HG03066 (cell line): ENCODE data around the gene KIAA0232.
A peak's percentile ranks its signal among the peaks of the same experiment; 100 is the strongest.
"Not testable (repeated sequence)": the region's sequence is repeated elsewhere in the genome, so short reads cannot be mapped to it uniquely, and the experiment has no call there.

ENCODE experiments used
- ATAC-seq: cut with Tn5 transposase; IDR thresholded peaks from one replicate; pipeline ENCODE4 v1.9.1; 2021; ENCODE audit warnings: low read depth; ENCODE audit not compliant: unreplicated experiment

KIAA0232 gene

DNA sequence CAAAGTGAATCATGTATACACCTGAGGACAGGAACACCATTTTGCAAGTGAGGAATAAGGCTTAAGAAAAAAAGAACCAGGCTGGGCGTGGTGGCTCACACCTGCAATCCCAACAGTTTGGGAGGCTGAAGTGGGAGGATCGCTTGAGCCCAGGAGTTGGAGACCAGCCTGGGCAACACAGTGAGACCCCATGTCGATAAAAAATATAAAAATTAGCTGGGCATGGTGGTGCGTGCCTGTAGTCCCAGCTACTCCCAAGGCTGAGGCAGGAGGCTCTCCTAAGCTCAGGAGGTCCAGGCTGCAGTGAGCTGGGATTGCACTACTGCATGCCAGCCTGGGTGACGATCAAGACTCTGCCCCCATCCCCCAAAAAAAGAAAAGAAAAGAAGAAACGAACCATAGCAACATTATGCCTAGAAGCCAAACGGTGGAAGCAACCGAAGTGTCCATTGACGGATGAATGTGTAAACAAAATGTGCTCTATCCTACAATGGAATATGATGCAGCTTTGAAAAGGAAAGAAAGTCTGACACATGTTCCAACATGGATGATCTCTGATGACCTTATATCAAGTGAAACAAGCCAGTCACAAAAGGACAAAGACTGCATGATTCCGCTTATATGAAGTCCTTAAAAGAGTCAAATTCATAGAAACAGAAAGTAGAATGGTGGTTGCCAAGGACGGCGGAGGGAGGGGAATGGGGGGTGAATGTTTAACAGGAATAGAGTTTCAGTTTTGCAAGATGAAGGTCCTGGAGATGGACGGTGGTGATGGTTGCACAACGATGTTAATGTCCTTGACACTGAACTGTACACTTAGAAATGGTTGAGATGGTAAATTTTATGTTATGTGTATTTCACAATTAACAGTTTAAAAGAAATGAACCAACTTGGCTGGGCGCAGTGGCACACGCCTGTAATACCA lies 8.6 kb upstream of the KIAA0232 start:
- ATAC-seq: no peak

DNA sequence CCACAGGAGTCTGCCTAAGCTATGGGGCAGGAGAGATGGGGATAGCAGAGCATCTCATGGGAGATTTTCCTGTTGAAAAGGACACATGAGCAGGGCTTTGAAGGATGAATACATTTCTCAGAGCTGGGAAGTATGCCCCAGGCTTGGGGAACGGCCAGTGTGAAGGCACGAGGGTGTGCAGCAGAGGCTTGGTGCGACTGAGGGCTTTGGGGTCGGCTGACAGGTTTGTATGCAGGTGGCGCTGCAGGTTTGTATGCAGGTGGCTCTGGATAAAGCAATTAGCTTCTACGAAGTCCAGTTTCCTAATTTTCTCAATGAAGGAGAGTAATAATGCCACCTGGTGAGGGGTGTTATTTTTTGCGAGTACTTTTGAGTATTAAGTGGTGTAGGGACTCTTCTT lies 6.8 kb upstream of the KIAA0232 start:
- ATAC-seq: no peak

DNA sequence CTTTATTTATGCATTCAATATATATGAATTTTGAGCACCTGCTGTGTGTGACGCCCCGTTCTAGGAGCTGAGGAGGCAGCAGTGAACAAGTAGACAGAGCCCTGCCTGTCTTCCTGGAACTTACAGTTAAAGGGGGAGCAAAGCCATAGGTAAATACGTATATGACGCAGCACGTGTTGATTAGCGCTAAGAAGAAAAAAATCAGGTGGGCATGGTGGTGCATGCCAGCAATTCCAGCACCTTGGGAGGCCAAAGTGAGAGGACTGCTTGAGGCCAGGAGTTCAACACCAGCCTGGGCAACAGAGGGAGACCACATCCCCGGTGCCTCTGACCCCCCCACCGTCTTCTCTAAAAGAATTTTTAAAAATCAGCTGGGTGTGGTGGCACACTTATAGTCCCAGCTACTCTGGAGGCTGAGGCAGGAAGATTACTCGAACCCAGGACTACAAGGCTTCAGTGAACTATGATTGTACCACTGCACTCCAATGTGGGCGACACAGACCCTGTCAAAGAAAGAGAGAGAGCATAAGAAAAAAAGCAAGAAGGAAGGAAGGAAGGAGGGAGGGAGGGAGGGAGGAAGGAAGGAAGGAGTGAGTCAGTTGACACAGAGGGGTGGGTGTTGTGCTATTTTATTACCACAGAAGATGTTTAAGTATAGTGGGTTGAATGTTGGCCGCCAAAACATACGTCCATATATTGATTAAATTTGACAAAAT lies 5.4 kb upstream of the KIAA0232 start:
- no peak for ATAC-seq

DNA sequence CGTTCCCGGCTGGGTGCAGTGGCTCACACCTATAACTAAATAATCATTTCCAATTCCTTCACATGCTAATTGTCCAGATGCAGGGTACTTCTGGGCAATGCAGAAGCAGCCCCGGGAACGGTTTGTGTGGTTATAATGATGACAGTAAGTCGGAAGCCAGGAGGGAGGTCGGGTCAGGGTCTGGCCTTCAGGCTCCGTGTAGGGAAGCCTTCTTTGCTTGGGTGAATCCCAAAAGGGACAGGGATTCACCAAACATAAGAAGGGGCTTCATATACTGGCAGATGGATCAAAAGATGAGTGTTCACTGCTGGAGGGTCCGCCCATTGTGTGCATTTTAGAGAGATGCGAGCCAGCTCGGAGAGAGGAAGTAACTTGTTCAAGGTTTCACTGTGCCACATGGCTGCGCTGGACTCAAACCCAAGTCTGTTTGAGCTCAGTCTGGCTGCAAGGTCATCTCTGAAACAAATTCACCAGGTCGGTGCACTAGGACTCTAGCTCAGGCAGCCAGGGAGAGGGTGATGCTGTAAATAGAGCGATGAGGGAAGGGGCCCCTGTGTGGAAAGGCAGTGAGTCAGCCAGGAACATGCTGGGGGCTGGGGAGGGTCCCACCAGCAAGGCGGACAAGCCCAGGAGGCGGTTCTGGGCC lies 4.8 kb upstream of the KIAA0232 start:
- ATAC-seq: no peak

DNA sequence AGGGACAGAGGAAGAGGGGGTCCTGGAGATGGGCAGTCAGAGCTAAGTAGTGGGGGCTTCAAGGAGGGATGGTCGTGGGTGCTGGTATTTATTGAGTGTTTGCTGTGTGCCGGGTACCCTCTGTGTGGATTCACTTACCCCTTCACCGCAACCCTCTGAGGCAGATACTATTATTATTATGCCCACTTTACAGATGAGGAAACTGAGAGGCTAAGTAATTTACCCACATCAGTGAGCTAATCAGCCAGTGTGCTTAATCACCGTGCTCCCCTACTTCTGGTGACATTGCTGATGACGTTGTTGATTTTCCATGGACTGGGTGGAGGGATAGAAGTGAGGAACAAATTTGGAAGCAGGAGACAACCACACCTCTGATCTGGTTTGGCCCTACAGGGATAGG lies 4.1 kb upstream of the KIAA0232 start:
- ATAC-seq: no peak

DNA sequence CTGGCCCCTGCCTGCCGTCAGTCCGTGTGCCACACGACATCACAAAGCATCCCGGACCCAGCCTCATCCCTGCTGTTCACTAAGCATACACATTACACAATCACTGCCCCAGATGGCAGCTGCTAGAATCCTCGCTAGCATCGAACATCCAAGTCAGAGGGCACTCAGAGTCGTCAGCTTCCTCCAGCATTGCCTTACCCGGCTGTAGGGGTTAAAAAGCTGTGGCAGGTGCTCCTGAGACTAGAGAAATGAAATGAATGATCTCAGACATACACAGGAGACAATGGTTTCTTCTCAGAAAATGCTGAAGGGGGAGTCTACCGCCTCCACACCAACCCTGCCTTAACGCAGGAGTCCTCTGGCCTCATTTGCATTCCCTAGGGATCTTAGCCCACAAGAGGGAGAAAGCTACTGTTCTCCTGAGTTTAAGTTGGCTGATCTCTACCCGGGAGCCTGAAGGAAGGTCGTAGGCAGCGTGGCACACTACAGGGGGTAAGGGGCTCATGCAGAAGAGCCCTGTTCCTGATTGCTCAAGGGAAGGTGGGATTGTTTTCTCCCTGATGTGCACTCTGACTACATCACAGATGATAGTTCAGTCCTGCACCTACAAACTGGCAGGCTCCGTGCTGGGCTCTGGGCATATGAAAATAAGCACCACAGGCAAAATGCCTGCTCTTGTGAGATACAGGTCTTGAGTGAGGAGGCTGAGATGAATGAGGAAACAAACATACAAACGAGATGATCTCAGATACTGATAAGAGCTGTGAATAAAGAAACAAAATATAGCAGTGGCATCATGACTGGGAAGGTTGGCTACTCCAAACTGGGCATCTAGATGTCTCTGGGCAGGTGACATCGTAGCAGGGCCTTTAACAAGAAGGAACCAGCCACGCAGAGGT lies 2.6 kb upstream of the KIAA0232 start:
- no peak for ATAC-seq

DNA sequence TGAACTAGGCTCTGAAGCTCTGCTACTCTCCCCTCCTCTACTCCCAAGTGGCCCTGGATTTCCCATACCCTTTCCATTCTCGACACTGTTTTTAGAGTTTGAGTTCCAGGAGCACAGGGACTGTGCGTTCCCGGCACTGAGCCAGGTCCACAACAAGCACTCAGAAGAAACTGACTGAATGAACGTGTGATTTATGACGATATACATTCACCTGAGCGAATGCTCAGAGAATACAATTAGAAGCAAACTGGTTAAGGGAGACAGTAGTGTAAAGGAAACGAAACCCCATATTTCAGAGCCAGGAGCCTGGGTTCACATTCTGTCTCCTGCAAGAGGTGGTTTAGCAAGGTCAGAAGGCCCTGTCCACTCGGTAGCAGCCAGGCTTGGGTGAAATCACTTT lies 1.4 kb upstream of the KIAA0232 start:
- ATAC-seq: no peak

- no peak for ATAC-seq
Observed at GRCh38 chr4:6781561-6781960, 966 bp upstream of the KIAA0232 start.

GRCh38 chr4:6782846-6783110 lies 251 bp downstream of the KIAA0232 start:
- no peak for ATAC-seq

- peak; percentile 67 for ATAC-seq
Observed at GRCh38 chr4:6783111-6783981, 819 bp downstream of the KIAA0232 start.

- no peak for ATAC-seq
Observed at GRCh38 chr4:6785572-6785925, 3.0 kb downstream of the KIAA0232 start.

DNA sequence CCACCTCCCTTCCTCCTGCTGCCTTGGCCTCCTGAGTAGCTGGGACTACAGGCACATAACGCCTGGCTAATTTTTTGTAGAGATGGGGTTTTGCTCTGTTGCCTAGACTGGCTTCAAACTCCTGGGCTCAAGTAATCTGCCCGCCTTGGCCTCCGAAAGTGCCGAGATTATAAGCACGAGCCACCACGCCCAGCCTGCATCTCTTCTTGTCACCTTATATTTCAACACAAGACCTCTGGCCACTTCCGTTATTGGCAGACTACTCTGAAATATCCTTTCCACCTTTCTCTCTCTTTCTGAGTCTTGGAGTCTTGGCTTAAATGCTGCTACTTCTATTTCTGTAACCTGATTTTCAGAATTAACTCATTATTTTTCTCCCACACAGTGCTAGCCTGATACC lies 5.6 kb downstream of the KIAA0232 start:
- ATAC-seq: no peak

GRCh38 chr4:6791245-6791644 lies 8.7 kb downstream of the KIAA0232 start:
- ATAC-seq: not testable (repeated sequence)

DNA sequence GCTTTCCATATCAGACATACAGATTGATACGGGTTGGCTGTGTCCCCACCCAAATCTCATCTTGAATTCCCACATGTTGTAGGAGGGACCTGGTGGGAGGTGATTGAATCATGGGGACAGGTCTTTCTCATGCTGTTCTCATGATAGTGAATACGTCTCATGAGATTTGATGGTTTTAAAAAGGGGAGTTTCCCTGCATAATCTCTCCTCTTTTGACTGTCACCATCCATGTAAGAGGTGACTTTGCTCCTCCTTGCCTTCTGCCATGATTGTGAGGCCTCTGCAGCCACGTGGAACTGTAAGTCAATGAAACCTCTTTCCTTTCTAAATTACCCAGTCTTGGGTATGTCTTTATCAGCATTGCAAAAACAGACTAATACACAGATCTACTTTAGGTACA lies 9.3 kb downstream of the KIAA0232 start:
- not testable (repeated sequence) for ATAC-seq

- ATAC-seq: no peak
Observed at GRCh38 chr4:6794189-6794588, 11.7 kb downstream of the KIAA0232 start.

GRCh38 chr4:6795821-6796220 lies 13.3 kb downstream of the KIAA0232 start:
- ATAC-seq: no peak

DNA sequence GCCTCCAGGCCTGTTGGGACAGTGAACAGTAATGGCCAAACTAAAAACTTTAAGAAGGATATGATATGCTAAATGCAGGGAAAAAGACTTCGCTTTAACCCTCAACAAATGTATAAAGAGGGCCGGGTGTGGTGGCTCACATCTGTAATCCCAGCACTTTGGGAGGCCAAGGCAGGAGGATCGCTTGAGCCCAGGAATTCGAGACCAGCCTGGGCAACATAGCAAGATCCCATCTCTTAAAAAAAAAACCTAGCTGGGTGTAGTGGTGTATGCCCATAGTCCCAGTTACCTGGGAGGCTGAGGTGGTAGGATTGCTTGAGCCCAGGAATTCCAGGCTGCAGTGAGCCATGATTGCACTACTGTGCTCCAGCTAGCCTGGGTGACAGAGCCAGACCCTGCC lies 14.8 kb downstream of the KIAA0232 start:
- not testable (repeated sequence) for ATAC-seq

DNA sequence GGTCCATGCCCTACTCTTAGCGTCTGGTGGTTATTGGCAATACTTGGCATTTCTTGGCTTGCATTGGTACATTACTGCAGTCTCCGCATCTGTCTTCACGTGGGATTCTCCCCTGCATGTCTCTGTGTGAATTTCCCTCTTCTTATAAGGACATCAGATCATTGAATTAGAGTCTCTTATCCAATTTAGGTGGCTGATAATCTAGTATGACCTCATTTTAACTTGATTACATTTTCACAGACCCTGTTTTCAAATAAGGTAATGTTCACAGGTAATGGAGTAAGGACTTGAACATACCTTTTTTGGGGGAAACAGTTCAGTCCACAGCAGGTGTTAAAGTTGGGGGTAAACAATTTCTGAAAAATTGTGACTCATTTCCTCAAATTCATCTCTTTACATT lies 16.6 kb downstream of the KIAA0232 start:
- no peak for ATAC-seq

DNA sequence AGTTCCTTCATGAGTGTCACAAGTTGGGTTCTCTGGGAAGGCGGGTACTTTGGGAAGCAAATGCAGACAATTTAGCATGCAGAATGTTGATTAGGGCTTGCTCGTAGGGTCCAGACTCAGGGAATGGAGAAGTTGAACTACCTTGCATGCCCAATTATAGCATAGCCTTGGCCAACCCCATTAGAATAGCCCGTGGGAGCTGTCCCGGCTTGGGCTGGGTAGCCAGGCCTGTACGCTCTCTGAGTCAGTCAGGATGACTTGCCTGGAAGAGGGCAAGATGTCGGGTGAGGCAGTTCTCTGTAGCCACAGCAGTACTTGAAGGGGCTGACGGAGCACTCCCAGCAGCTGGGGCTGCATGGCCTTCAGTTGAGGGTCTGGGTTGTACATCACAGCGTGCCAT lies 19.5 kb downstream of the KIAA0232 start:
- no peak for ATAC-seq

DNA sequence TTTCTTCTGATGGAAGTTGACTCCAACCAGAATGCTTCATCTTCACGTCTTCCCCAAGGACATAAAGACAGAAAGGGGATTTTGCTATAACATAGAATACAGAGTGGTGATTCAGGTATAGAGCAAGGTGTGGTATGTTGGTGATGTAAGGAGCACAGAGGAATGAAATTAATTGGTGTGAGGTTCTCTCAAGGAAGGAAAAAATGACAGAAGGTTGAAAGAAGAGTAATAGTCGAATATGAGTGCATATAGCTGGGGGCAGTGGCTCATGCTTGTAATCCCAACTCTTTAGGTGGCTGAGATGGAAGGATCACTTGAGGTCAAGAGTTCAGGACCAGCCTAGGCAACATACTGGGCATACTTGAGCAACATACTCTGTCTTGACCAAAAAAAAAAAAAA lies 20.1 kb downstream of the KIAA0232 start:
- ATAC-seq: no peak
